ENCODE results near the gene MED12L.
"Not testable (repeated sequence)": the region's sequence is repeated elsewhere in the genome, so short reads cannot be mapped to it uniquely, and the experiment has no call there.

Gene MED12L

GRCh38 chr3:151216641-151217607 is 131.5 kb downstream of the MED12L start:
- DNase-seq, result no peak

- DNase-seq, result no peak
Observed at GRCh38 chr3:151218136-151218535, 132.7 kb downstream of the MED12L start.

GRCh38 chr3:151219056-151219455 is 133.6 kb downstream of the MED12L start:
- no peak for DNase-seq

GRCh38 chr3:151224268-151224866 is 138.9 kb downstream of the MED12L start:
- no peak for DNase-seq

GRCh38 chr3:151225040-151225975 is 139.8 kb downstream of the MED12L start:
- DNase-seq, result no peak

- no peak for DNase-seq
Observed at GRCh38 chr3:151226088-151226563, 140.7 kb downstream of the MED12L start.

- DNase-seq, result no peak
Observed at GRCh38 chr3:151226825-151227224, 141.4 kb downstream of the MED12L start.

- no peak for DNase-seq
Observed at GRCh38 chr3:151227266-151227806, 141.9 kb downstream of the MED12L start.

- DNase-seq, result peak; percentile 85
Observed at GRCh38 chr3:151227807-151228665, 142.6 kb downstream of the MED12L start.

- DNase-seq, result no peak
Observed at GRCh38 chr3:151228666-151229040, 143.2 kb downstream of the MED12L start.

GRCh38 chr3:151230646-151231045 is 145.2 kb downstream of the MED12L start:
- DNase-seq, result peak; percentile 33

GRCh38 chr3:151232403-151232802 is 146.9 kb downstream of the MED12L start:
- DNase-seq, result not testable (repeated sequence)

GRCh38 chr3:151232991-151233390 is 147.5 kb downstream of the MED12L start:
- no peak for DNase-seq

GRCh38 chr3:151234825-151235224 is 149.4 kb downstream of the MED12L start:
- no peak for DNase-seq

GRCh38 chr3:151236316-151236715 is 150.9 kb downstream of the MED12L start:
- DNase-seq, result no peak

- no peak for DNase-seq
Observed at GRCh38 chr3:151236736-151237135, 151.3 kb downstream of the MED12L start.

GRCh38 chr3:151242006-151242405 is 156.5 kb downstream of the MED12L start:
- not testable (repeated sequence) for DNase-seq

GRCh38 chr3:151248772-151249337 is 163.4 kb downstream of the MED12L start:
- no peak for DNase-seq

- DNase-seq, result no peak
Observed at GRCh38 chr3:151256749-151257148, 171.3 kb downstream of the MED12L start.

GRCh38 chr3:151259664-151260063 is 174.2 kb downstream of the MED12L start:
- no peak for DNase-seq

- no peak for DNase-seq
Observed at GRCh38 chr3:151262871-151263525, 177.5 kb downstream of the MED12L start.
